Measurements from ENCODE around the gene TUBB. TPM values are rescaled to one million over a fixed set of nuclear protein-coding genes. Genes with fewer than 3 reads are reported as not detected.

The TUBB gene
- total and polyA plus RNA-seq, 9 of the 15 experiments (the other 6 are each of a cell fraction or from before 2014, with no cell fraction given) = 971 to 2,870 (median 1,478) TPM

GRCh38 chr6:30721198-30722024, 1.3 kb downstream of the TUBB start (continued):
- TF ChIP-seq HOXB6 (CRISPR knock-in tag; IDR thresholded peaks at IDR 0.05; ENCODE audit: borderline replicate concordance) (peak; percentile 40; the same call in 1 of the 2 replicates), TEAD1 (CRISPR knock-in tag; IDR thresholded peaks at IDR 0.05) (peak; percentile 31 to 97; a peak in 2 of 4 replicates), E2F6 (IDR thresholded peaks at IDR 0.05; ENCODE audit: borderline replicate concordance in 1 of 2, extremely low read depth in 1 of 2, insufficient read depth in 1 of 2, insufficient read length in 1 of 2, low read depth in 1 of 2, low read length in 1 of 2, poor library complexity in 1 of 2, severe bottlenecking in 1 of 2) (peak; percentile 29 to 85), TOE1 (IDR thresholded peaks at IDR 0.05; ENCODE audit: borderline replicate concordance) (peak; percentile 71), TOE1 (CRISPR knock-in tag; IDR thresholded peaks at IDR 0.05; ENCODE audit: borderline replicate concordance, low read depth) (peak; percentile 68; the same call in 1 of the 2 replicates), SAP30 (IDR thresholded peaks at IDR 0.05; ENCODE audit: borderline replicate concordance, insufficient read depth, low read depth, low read length, poor library complexity, severe bottlenecking) (peak; percentile 94), ETV5 (CRISPR knock-in tag; IDR thresholded peaks at IDR 0.05; ENCODE audit: low read depth) (no peak), SMARCA4 (IDR thresholded peaks at IDR 0.05) (peak; percentile 29; the same call in 1 of the 2 replicates), ZEB2 (IDR thresholded peaks at IDR 0.05) (no peak), ZFP30 (CRISPR knock-in tag; IDR thresholded peaks at IDR 0.05; ENCODE audit: borderline replicate concordance) (no peak), PHF20 (IDR thresholded peaks at IDR 0.05; ENCODE audit: partially characterized antibody) (peak; percentile 21), XRCC5 (IDR thresholded peaks at IDR 0.05; ENCODE audit: low read depth, low read length) (no peak; the same call in 1 of the 2 replicates), NFRKB (IDR thresholded peaks at IDR 0.05; ENCODE audit: low read depth) (peak; percentile 89; the same call in 1 of the 2 replicates), KHSRP (IDR thresholded peaks at IDR 0.05) (no peak), XRCC3 (IDR thresholded peaks at IDR 0.05) (no peak), ETS1 (conservative IDR thresholded peaks at IDR 0.05; ENCODE audit: control insufficient read depth, low read depth, low read length) (peak; percentile 82), ELK1 (CRISPR knock-in tag; IDR thresholded peaks at IDR 0.05) (no peak), L3MBTL2 (IDR thresholded peaks at IDR 0.05) (peak; percentile 47; the same call in 1 of the 2 replicates), HNRNPL (IDR thresholded peaks at IDR 0.05; ENCODE audit: low read depth, low read length) (0 out of 2 replicates have a peak, but pooled peaks have one; percentile 68), ZFP1 (CRISPR knock-in tag; IDR thresholded peaks at IDR 0.05) (0 out of 2 replicates have a peak, but pooled peaks have one; percentile 44), E2F1 (CRISPR knock-in tag; IDR thresholded peaks at IDR 0.05) (peak; percentile 80), ELF1 (tag; IDR thresholded peaks at IDR 0.05) (peak; percentile 57; the same call in 1 of the 2 replicates)

Measured in K562 (cell line).